KMS-11 (cell line): Measurements from ENCODE around the gene ADGRD2.
A peak's percentile ranks its signal among the peaks of the same experiment; 100 is the strongest.

Experiments used
- H2AFZ ChIP-seq: fragments of 200-600 bp; sonication (generic); 2 replicates; pipeline ENCODE4 v1.6.1; 2016; ENCODE audit warnings: antibody characterized with exemption, mixed run types, low read depth
- H3K27ac ChIP-seq: fragments of 200-600 bp; sonication (generic); 2 replicates; pipeline ENCODE4 v1.6.1; 2016; ENCODE audit warnings: mild to moderate bottlenecking, mixed run types
- H3K27me3 ChIP-seq: fragments of 200-600 bp; sonication (generic); 2 replicates; pipeline ENCODE4 v1.6.1; 2017; ENCODE audit warnings: mild to moderate bottlenecking, low read depth, mixed run types, moderate library complexity; ENCODE audit not compliant: insufficient read depth
- H3K36me3 ChIP-seq: fragments of 200-600 bp; sonication (generic); 2 replicates; pipeline ENCODE4 v1.6.1; 2017; ENCODE audit warnings: mild to moderate bottlenecking, mixed run types; ENCODE audit not compliant: insufficient read depth
- H3K4me1 ChIP-seq: fragments of 200-600 bp; sonication (generic); 2 replicates; pipeline ENCODE4 v1.6.1; 2016; ENCODE audit warnings: mild to moderate bottlenecking, low read depth, mixed run types; ENCODE audit not compliant: poor library complexity, severe bottlenecking
- H3K4me2 ChIP-seq: fragments of 200-600 bp; sonication (generic); 2 replicates; pipeline ENCODE4 v1.7.0; 2016; ENCODE audit warnings: mild to moderate bottlenecking, mixed run types
- H3K4me3 ChIP-seq: fragments of 200-600 bp; sonication (generic); IDR thresholded peaks from 2 replicates; pipeline ENCODE4 v1.6.1; 2017; ENCODE audit warnings: low read depth, low read length, mixed read lengths; ENCODE audit not compliant: insufficient read depth
- H3K79me2 ChIP-seq: fragments of 200-600 bp; sonication (generic); 2 replicates; pipeline ENCODE4 v1.6.1; 2016; ENCODE audit warnings: low read depth, mixed run types; ENCODE audit not compliant: insufficient read depth
- H3K9ac ChIP-seq: fragments of 200-600 bp; sonication (generic); 2 replicates; pipeline ENCODE4 v1.6.1; 2016; ENCODE audit warnings: mild to moderate bottlenecking, mixed run types
- H4K20me1 ChIP-seq: fragments of 200-600 bp; sonication (generic); 2 replicates; pipeline ENCODE4 v1.6.1; 2016; ENCODE audit warnings: mild to moderate bottlenecking, mixed run types; ENCODE audit not compliant: insufficient read depth
- CTCF ChIP-seq: fragments of 200-600 bp; sonication (generic); conservative IDR thresholded peaks from 2 replicates; pipeline ENCODE4 v1.6.1; 2017; ENCODE audit warnings: low read depth, mild to moderate bottlenecking, antibody characterized with exemption, low read length, moderate library complexity, mixed read lengths

Gene ADGRD2

DNA sequence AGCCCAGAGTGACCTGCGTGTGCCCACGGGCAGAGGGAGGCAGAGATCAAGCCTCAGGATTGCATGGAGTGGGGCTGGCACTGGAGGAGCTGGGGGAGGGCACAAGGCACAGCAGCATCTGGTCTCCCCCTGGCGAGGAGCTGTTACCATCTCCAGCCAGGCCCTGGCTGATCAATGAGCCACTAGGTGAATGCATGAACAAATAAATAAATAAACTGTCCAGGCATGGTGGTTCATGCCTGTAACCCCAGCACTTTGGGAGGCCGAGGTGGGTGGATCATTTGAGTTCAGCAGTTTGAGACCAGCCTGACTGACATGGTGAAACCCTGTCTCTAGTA lies 20.8 kb upstream of the ADGRD2 start:
- Histone ChIP-seq H3K9ac (no peak overlapping the region), H3K4me3 (no peak overlapping the region), H3K79me2 (no peaks in the 10 kb centered on the region), H4K20me1 (no peaks in the 10 kb centered on the region), H3K4me1 (no peaks in the 10 kb centered on the region), H3K27me3 (no peaks in the 10 kb centered on the region), H2AFZ (no peak overlapping the region), H3K36me3 (no peaks in the 10 kb centered on the region), H3K4me2 (no peak overlapping the region), H3K27ac (no peak overlapping the region)
- TF ChIP-seq CTCF: no peak

- TF ChIP-seq CTCF: no peak
- no peaks in the 10 kb centered on the region for H3K36me3 ChIP-seq
- H3K4me1 ChIP-seq: peaks cover 16% of the 10 kb centered on the region
- H3K27me3 ChIP-seq: no peaks in the 10 kb centered on the region
- no peaks in the 10 kb centered on the region for H4K20me1 ChIP-seq
- no peak overlapping the region for H3K9ac ChIP-seq
- H3K4me2 ChIP-seq: peak overlapping the region; percentile 40
- H2AFZ ChIP-seq: peak overlapping the region; percentile 6; the same call in 1 of the 2 replicates
- no peaks in the 10 kb centered on the region for H3K79me2 ChIP-seq
- H3K4me3 ChIP-seq: no peak overlapping the region
- H3K27ac ChIP-seq: peak overlapping the region; percentile 36; the same call in 1 of the 2 replicates
These were observed 13.9 kb upstream of the ADGRD2 start for GRCh38 chr9:124436320-124436719.

GRCh38 chr9:124437086-124437485 lies 13.2 kb upstream of the ADGRD2 start:
- Histone ChIP-seq H3K27ac (no peak overlapping the region), H3K4me1 (peaks cover 16% of the 10 kb centered on the region), H3K79me2 (no peaks in the 10 kb centered on the region), H3K4me2 (no peak overlapping the region), H3K4me3 (no peak overlapping the region), H3K36me3 (no peaks in the 10 kb centered on the region), H3K27me3 (no peaks in the 10 kb centered on the region), H3K9ac (no peak overlapping the region), H2AFZ (0 out of 2 replicates have a peak overlapping the region, but pooled peaks have one; percentile 6), H4K20me1 (no peaks in the 10 kb centered on the region)
- TF ChIP-seq CTCF: no peak

DNA sequence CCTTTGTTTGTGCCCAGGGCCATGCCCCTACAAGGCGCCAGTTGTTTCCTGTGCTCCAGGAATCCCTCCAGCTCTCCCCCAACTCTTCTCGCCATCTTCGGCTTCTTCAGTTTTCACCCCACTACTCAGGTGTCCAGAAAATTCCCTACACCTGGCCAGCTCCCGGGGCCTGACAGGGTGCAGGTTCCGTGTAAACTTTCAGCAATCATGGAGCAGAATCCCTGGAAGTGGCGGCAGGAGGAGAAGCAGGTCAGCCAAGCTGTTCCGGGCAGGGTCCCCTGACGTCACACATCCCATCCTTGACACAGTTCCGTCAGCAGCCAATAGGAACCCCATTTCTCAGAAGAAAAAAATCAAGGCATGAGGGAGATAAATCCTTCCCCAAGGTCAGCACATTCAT lies 12.2 kb upstream of the ADGRD2 start:
- H3K4me1 ChIP-seq: peaks cover 16% of the 10 kb centered on the region
- no peak overlapping the region for H3K4me2 ChIP-seq

More for the DNA sequence above, 12.2 kb upstream of the ADGRD2 start:
- no peak for TF ChIP-seq CTCF
- Histone ChIP-seq H3K4me3 (no peak overlapping the region), H3K27ac (no peak overlapping the region), H3K79me2 (no peaks in the 10 kb centered on the region), H4K20me1 (no peaks in the 10 kb centered on the region), H3K36me3 (no peaks in the 10 kb centered on the region), H2AFZ (no peak overlapping the region), H3K9ac (no peak overlapping the region), H3K27me3 (no peaks in the 10 kb centered on the region)
